ENCODE measurements around the gene GOLGA8M.
"Not testable (repeated sequence)": the region's sequence is repeated elsewhere in the genome, so short reads cannot be mapped to it uniquely, and the experiment has no call there.

GRCh38 chr15:28652538-28652937 lies 59.7 kb downstream of the GOLGA8M start:
- TF ChIP-seq, protein P1, sequence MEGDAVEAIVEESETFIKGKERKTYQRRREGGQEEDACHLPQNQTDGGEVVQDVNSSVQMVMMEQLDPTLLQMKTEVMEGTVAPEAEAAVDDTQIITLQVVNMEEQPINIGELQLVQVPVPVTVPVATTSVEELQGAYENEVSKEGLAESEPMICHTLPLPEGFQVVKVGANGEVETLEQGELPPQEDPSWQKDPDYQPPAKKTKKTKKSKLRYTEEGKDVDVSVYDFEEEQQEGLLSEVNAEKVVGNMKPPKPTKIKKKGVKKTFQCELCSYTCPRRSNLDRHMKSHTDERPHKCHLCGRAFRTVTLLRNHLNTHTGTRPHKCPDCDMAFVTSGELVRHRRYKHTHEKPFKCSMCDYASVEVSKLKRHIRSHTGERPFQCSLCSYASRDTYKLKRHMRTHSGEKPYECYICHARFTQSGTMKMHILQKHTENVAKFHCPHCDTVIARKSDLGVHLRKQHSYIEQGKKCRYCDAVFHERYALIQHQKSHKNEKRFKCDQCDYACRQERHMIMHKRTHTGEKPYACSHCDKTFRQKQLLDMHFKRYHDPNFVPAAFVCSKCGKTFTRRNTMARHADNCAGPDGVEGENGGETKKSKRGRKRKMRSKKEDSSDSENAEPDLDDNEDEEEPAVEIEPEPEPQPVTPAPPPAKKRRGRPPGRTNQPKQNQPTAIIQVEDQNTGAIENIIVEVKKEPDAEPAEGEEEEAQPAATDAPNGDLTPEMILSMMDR (IDR thresholded peaks at IDR 0.05), result not testable (repeated sequence)
- not testable (repeated sequence) for TF ChIP-seq POLR2A (IDR thresholded peaks at IDR 0.05)

All from esophagus squamous epithelium (tissue), 4 donors.